ENCODE measurements around the gene APBA1.

Gene APBA1

GRCh38 chr9:69382135-69382534, 290.0 kb downstream of the APBA1 start:
- in situ Hi-C loops (cut with HindIII; ENCODE audit: low sequenced_read_pairs): no loop called here
- TF ChIP-seq CTCF (IDR thresholded peaks at IDR 0.05; ENCODE audit: low read depth, low read length): no peak
- H3K4me3 ChIP-seq (ENCODE audit: low read depth, low read length): no peak overlapping the region
- no peak for DNase-seq (ENCODE audit: low read depth, low spot score)

- in situ Hi-C loops (cut with HindIII; ENCODE audit: low sequenced_read_pairs): no loop called here
- peak; percentile 23 for DNase-seq (ENCODE audit: low read depth, low spot score)
- no peak for TF ChIP-seq CTCF (IDR thresholded peaks at IDR 0.05; ENCODE audit: low read depth, low read length)
- H3K4me3 ChIP-seq (ENCODE audit: low read depth, low read length): no peak overlapping the region
These were observed 291.4 kb downstream of the APBA1 start for GRCh38 chr9:69380811-69381210.

GRCh38 chr9:69380301-69380700, 291.9 kb downstream of the APBA1 start:
- no peak for TF ChIP-seq CTCF (IDR thresholded peaks at IDR 0.05; ENCODE audit: low read depth, low read length)
- in situ Hi-C loops (cut with HindIII; ENCODE audit: low sequenced_read_pairs): no loop called here
- peak; percentile 3 for DNase-seq (ENCODE audit: low read depth, low spot score)
- H3K4me3 ChIP-seq (ENCODE audit: low read depth, low read length): no peak overlapping the region

GRCh38 chr9:69379270-69379982, 292.7 kb downstream of the APBA1 start:
- in situ Hi-C loops (cut with HindIII; ENCODE audit: low sequenced_read_pairs): no loop called here
- H3K4me3 ChIP-seq (ENCODE audit: low read depth, low read length): no peak overlapping the region
- peak; percentile 55 for DNase-seq (ENCODE audit: low read depth, low spot score)
- no peak for TF ChIP-seq CTCF (IDR thresholded peaks at IDR 0.05; ENCODE audit: low read depth, low read length)

- no peak overlapping the region for H3K4me3 ChIP-seq (ENCODE audit: low read depth, low read length)
- no peak for TF ChIP-seq CTCF (IDR thresholded peaks at IDR 0.05; ENCODE audit: low read depth, low read length)
- no peak for DNase-seq (ENCODE audit: low read depth, low spot score)
- in situ Hi-C loops (cut with HindIII; ENCODE audit: low sequenced_read_pairs): no loop called here
These were observed 294.2 kb downstream of the APBA1 start for GRCh38 chr9:69377981-69378380.
